ENCODE data around the gene MTMR3. TPM values are rescaled to one million over a fixed set of nuclear protein-coding genes. Genes with fewer than 3 reads are reported as not detected.
"Not testable (repeated sequence)": the region's sequence is repeated elsewhere in the genome, so short reads cannot be mapped to it uniquely, and the experiment has no call there.

Gene MTMR3
- total RNA-seq, result 22.2 and 25.5 TPM in 2 replicates

DNA sequence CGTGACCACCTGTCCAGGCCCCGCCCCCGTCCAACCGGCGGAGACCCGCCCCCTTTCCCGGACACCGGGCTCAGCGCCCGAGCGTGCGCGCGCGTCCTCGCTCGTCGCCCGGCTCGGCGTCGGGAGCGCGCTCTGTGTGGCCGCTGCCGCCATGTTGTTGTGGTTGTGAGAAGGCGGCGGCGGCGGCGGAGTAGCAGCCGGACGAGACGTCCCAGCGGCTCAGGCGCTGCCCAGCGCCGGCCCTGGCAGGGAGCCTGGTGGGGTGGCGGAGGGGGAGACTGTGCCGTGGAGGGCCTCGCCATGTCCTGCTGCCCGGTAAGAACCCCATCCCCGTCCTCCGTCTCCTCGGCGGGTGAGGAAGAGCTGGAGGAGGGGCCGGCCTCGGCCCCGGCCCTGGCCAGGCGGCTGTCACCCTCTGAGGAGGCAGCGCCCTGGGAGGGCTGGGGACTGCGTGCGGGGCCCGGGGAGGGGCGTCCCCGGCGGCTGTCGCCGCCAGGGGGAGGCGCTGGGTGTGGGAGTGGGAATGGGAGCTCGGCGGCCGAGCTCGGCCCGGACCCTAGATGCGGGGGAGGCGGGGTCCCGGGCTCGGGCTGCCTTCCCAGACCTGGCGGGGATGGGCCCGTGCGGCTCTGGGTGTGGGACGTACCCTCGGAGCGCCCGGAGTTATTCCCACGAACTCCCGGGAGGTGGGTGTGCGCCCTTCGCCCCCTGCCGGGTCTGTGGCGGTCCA is at the start of gene MTMR3:
Gene MTMR3 (plus strand): TSS at position 130 of the 730 bp plus-strand sequence. CDS start 87,886 bp downstream, outside the sequence.
- DNase-seq (ENCODE audit: extremely low read depth, low read depth, low spot score), result peak; percentile 7

DNA sequence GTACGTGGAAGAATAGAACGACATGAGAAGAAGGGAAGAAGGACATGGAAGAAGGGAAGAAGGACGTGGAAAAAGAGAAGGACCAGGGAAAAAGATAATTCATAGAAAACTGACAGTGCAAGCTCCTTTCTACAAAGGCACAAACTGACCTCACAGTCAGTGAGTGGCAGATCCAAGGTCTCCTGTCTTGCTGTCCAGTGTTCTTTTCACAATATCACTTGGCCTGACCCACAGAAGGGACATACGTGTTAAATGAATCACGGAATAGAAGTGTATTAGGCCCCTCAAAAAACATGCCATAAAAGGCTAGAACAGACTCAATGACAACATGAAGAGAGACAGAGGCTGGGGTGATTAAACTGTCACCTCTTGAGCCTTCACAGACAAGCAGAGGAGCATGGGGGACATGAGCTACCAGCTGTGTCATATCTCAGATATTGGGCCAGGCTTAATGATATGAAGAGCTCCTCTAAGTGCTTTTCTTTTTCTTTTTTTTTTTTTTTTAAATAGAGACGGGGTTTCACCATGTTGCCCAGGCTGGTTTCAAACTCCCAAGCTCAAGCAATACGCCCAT is 49.5 kb upstream of the MTMR3 start:
- no peak for DNase-seq (ENCODE audit: extremely low read depth, low read depth, low spot score)

- no peak for DNase-seq (ENCODE audit: extremely low read depth, low read depth, low spot score)
Observed at GRCh38 chr22:29834046-29834445, 48.9 kb upstream of the MTMR3 start.

DNA sequence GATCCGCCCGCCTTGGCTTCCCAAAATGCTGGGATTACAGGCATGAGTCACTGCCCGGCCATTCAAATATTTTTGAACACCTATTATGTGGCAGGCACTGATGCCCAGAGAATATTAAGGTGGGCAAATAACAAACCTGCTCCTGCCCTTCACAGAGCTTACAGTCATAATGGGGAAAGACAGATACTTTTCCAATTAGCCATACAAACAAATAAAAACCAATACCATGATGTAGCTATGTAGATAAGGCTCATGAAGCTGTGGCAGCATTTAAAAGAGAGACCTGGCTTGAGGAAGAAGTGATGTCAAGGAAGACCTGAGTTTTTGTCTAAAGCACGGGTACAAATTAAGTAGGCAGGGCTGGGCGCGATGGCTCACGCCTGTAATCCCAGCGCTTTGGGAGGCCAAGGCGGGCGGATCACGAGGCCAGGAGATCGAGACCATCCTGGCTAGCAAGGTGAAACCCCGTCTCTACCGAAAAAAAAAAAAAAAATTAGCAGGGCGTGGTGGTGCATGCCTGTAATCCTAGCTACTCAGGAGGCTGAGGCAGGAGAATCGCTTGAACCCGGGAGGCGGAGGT is 46.1 kb upstream of the MTMR3 start:
- DNase-seq (ENCODE audit: extremely low read depth, low read depth, low spot score), result not testable (repeated sequence)

GRCh38 chr22:29837741-29838598 is 45.0 kb upstream of the MTMR3 start, which contains the start of gene ASCC2:
TSS of gene ASCC2 (minus strand) at chr22:29838274. CDS start at chr22:29832325, 5,949 bp downstream.
- DNase-seq (ENCODE audit: extremely low read depth, low read depth, low spot score), result peak; percentile 88

DNA sequence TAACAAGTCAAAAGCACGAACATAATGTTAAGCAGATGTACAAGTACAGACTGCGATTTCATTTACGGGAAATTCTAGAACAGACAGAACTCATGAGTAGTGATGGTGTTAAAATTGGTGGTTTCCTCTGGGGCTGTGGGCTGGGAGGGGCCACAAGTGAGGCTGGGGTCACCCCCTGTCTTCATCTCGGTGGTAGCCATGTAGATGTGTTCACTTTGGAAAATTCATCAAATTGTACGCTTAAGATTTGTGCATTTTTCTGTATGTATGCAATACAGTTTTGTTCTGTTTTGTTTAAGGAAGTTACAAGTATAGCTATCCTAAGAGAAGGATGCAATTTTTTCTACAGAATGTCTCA is 44.4 kb upstream of the MTMR3 start:
- no peak for DNase-seq (ENCODE audit: extremely low read depth, low read depth, low spot score)

DNA sequence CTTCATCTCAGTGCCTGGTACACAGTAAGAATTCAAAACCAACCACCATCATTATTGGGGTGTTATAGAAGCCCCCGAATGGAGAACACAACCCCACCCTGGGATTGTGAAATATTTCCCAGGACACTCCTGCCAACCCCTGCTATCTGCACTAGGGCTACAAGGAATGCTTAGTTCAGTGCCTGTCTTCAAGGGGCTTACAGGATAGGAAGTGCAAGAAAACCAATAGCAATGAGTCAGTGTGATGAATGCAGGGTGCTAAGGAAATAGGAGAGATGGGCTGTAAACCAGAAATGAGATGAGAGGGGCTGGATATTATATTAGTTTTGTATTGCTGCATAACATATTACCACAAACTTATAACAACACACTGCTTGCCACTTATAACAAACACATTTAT is 43.9 kb upstream of the MTMR3 start:
- no peak for DNase-seq (ENCODE audit: extremely low read depth, low read depth, low spot score)

DNA sequence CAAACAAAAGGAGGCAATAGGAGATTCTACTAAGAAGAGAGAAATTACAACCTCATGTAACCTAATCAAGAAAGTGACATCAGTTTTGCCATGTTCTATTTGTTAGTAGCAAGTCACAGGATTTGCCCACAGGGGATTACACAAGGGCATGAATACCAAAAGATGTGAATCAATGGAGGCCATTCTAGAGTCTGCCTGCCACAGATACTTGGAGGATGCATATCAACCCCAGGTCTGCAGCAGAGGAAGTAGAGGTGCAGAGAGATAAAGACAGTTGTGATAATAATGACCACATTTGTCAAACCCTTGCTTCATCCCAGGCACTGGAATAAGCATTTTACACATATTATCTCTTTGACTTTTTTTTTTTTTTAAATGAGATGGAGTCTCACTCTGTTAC is 42.5 kb upstream of the MTMR3 start:
- DNase-seq (ENCODE audit: extremely low read depth, low read depth, low spot score), result no peak

GRCh38 chr22:29842172-29842571 is 40.8 kb upstream of the MTMR3 start:
- DNase-seq (ENCODE audit: extremely low read depth, low read depth, low spot score), result no peak

DNA sequence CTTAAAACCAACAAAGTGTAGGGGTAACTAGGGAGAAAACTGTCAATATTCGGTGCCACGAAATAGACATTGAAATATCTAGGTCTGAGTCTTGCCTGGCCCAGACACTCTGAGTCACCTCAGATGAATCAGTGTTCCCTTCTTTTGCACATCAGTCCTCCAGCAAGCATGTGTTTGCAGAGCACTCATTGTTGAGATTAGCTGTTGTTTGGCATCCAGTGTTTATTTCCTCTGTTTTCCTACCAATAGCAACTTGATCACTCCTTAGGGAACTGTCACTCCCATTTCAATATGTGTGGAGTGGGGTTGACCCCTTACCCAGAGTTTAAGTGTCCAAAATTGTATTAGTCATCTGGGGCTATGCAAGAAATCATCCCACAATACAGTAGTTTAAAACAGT is 40.2 kb upstream of the MTMR3 start:
- DNase-seq (ENCODE audit: extremely low read depth, low read depth, low spot score), result peak; percentile 41

GRCh38 chr22:29846290-29846689 is 36.7 kb upstream of the MTMR3 start:
- no peak for DNase-seq (ENCODE audit: extremely low read depth, low read depth, low spot score)

GRCh38 chr22:29848111-29848510 is 34.9 kb upstream of the MTMR3 start:
- DNase-seq (ENCODE audit: extremely low read depth, low read depth, low spot score), result no peak

DNA sequence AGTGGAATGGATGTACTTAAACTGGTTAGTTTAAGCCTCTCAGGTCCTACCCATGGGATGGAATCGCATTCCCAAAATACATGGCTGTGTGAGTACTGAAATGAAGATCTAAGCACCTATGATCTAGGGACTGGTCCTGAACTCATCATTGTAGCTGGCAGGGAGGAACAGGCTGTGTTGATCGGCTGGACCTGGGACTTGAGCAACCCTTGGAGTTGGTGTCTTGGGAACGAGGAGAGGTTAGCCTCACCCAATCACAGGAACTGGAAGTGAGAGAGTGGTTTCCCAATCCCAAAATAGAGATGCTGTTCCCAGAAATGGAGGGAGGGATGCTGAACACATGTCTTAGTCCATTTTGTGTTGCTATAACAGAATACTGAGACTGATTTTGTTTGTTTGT is 28.5 kb upstream of the MTMR3 start:
- DNase-seq (ENCODE audit: extremely low read depth, low read depth, low spot score), result no peak

GRCh38 chr22:29855611-29856181 is 27.3 kb upstream of the MTMR3 start:
- DNase-seq (ENCODE audit: extremely low read depth, low read depth, low spot score), result no peak

DNA sequence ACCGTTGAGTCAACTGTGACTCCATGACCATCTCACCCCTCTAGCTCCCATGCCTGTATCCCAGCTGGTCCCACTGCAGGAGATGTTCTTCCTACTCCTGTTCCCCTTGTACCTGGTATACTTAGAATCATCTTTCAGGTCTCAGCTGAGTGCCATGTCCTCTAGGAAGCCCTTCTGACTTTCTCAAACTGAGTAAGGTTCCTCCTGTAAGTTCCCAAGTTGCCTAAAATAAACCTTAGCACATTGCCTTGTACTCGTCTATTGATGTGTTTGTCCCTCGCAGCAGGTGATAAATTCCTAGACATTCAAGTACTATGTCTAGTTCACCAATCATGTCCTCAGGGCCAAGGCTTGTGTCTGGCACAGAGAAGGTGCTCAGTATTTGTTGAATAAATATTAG is 26.5 kb upstream of the MTMR3 start:
- DNase-seq (ENCODE audit: extremely low read depth, low read depth, low spot score), result no peak

DNA sequence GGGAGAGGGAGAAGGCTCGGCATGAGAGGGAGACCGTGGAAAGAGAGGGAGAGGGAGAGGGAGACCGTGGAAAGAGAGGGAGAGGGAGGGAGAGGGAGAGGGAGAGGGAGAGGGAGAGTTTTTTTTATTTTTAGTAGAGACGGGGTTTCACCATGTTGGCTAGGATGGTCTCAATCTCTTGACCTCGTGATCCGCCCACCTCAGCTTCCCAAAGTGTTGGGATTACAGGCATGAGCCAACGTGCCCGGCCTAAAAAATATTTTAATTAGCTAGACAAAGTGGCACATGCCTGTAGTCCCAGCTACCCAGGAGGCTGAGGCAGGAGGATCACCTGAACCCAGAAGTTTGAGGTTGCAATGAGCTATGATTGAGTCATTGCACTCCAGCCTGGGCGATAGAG is 23.9 kb upstream of the MTMR3 start:
- not testable (repeated sequence) for DNase-seq (ENCODE audit: extremely low read depth, low read depth, low spot score)

DNA sequence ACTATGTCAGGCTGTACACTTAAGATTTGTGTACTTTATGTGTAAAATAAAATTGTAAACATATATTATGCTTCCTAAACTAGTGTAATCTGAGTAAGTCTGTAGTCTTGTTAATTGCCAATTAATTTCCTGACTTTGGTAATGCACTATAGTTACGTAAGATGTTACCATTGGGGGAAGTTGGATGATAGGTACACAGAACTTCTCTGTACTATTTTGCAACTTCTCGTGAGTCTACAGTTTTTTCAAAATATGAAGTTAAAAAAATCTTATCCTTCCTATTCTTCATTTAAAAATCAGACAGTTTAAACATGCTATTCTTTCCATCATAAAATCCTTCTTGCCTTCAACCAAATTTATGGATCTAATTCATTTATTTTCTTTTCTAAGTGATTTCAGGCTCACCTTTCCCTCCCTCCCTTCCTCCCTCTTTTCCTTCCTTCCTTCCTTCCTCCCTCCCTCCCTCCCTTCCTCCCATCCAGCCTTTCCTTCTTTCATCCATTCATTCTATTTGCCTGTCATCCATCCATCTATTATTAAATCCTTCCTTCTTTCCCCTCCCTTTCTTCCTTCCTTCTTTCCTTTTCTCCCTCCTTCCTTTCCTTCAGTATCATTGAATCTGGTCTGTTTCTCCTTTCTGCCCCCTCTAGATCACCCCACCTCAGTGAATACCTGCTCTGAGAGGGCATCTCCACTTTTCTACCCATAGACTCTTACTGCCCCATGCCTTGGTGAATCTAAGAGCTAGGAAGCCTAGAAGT is 22.8 kb upstream of the MTMR3 start:
- no peak for DNase-seq (ENCODE audit: extremely low read depth, low read depth, low spot score)

GRCh38 chr22:29861672-29862297 is 21.2 kb upstream of the MTMR3 start:
- DNase-seq (ENCODE audit: extremely low read depth, low read depth, low spot score), result no peak

DNA sequence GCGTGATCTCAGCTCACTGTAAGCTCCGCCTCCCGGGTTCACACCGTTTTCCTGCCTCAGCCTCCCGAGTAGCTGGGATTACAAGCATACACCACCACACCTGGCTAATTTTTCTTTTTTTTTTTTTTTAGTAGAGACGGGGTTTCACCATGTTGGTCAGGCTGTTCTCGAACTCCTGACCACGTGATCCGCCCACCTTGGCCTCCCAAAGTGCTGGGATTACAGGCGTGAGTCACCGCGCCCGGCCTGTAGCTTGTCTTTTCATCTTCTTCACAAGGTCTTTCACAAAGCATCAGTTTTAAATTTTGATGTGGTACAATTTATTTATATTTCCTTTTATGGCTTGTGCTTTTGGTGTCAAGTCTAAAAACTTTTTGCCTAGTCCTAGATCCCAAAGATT is 17.4 kb upstream of the MTMR3 start:
- DNase-seq (ENCODE audit: extremely low read depth, low read depth, low spot score), result not testable (repeated sequence)

DNA sequence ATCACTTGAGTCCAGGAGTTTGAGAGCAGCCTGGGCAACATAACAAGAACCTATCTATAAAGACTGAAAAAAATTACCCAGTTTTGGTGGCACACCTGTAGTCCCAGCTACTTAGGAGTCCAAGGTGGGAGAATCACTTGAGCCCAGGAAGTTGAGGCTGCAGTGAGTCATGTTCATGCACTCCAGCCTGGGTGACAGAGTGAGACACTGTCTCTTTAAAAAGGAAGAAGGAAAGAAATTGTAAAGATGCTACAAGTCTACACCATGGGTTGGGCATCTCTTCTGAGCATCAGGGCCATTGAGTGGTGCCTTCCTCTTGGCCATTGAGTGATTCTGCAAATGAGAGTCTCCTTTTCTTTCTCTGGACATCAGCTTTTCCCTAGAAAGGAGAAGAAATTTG is 15.7 kb upstream of the MTMR3 start:
- DNase-seq (ENCODE audit: extremely low read depth, low read depth, low spot score), result no peak
